ENCODE data around the gene WDR74.

GRCh38 chr11:62889126-62889483 is 49.7 kb upstream of the WDR74 start:
- TF ChIP-seq POLR2AphosphoS5 (IDR thresholded peaks at IDR 0.05; ENCODE audit: borderline replicate concordance, low read depth, low read length): no peak
- TF ChIP-seq EZH2 (IDR thresholded peaks at IDR 0.05): no peak
- TF ChIP-seq FOXP2 (optimal IDR thresholded peaks at IDR 0.05; ENCODE audit: control extremely low read depth, extremely low read length, insufficient read depth): no peak
